Heart left ventricle (tissue), 16 donors: ENCODE measurements around the gene LPIN2. TPM values are rescaled to one million over a fixed set of nuclear protein-coding genes. Genes with fewer than 3 reads are reported as not detected.

Experiments
- ATAC-seq, 4 donors: fragments of 200-7000 bp; cut with Tn5 transposase; one replicate each; pipeline ENCODE4 v1.9.1; 2020 to 2022; ENCODE audit warnings: moderate library complexity in 4 of 4, mild to moderate bottlenecking in 3 of 4, moderate number of reproducible peaks in 1 of 4
- DNase-seq, 5 donors: peaks; one replicate each; pipeline ENCODE4 v3.0.0-alpha.2; 2020
- H3K27ac ChIP-seq, 12 donors: fragments of 200-600 bp; sonication (generic) in 4 of 12; one replicate each; pipeline versions ENCODE4 v1.5.0 to v1.8.0; 2016 to 2022; ENCODE audit warnings: mild to moderate bottlenecking in 2 of 12
- H3K27me3 ChIP-seq, 9 donors: fragments of 200-600 bp; sonication (generic) in 2 of 9; one replicate each; pipeline versions ENCODE4 v1.5.1 to v1.8.0; 2016 to 2022; ENCODE audit warnings: mild to moderate bottlenecking in 3 of 9
- H3K36me3 ChIP-seq, 9 donors: fragments of 200-600 bp; sonication (generic) in 2 of 9; one replicate each; pipeline versions ENCODE4 v1.5.0 to v1.8.0; 2018 to 2022; ENCODE audit warnings: mild to moderate bottlenecking in 2 of 9
- H3K4me1 ChIP-seq, 12 donors: fragments of 200-600 bp; sonication (generic) in 4 of 12; one replicate each; pipeline versions ENCODE4 v1.5.0 to v1.8.0; 2016 to 2022; ENCODE audit warnings: mild to moderate bottlenecking in 3 of 12
- H3K4me3 ChIP-seq, 12 donors: fragments of 200-600 bp; sonication (generic) in 4 of 12; one replicate each; pipeline versions ENCODE4 v1.5.0 to v1.8.0; 2017 to 2022; ENCODE audit warnings: mild to moderate bottlenecking in 9 of 12, moderate library complexity in 4 of 12
- H3K9me3 ChIP-seq, 12 donors: fragments of 200-600 bp; sonication (generic) in 4 of 12; one replicate each; pipeline versions ENCODE4 v1.5.0 to v1.8.0; 2016 to 2022; ENCODE audit warnings: mild to moderate bottlenecking in 1 of 12
- CTCF ChIP-seq, 12 donors: fragments of 200-600 bp; sonication (generic) in 4 of 12; IDR thresholded peaks; one replicate each; pipeline versions ENCODE4 v1.5.0 to v1.8.0; 2018 to 2022; ENCODE audit warnings: antibody characterized with exemption in 12 of 12, mild to moderate bottlenecking in 5 of 12
- POLR2A ChIP-seq, 2 donors: fragments of 450-650 bp; IDR thresholded peaks; one replicate each; pipeline ENCODE4 v1.6.1; 2017; ENCODE audit warnings: antibody characterized with exemption in 2 of 2, mild to moderate bottlenecking in 2 of 2, moderate library complexity in 2 of 2
- WGBS, 4 donors: extraction: QIAGEN DNeasy Blood & Tissue Kit in 2 of 4; methylation state at CpG; one replicate each; pipeline versions ENCODE4 v1.1.5 to v1.1.7; 2013 to 2018; 5-methylcytosine and 5-hydroxymethylcytosine counted together
- intact Hi-C, 10 donors: fragments of 100-400 bp; cut with DNase I; formaldehyde crosslinking; loops; one replicate each; pipeline versions ENCODE4 v1.11.1 to v1.14.2; 2022
- polyA plus RNA-seq, 2 donors: library from polyadenylated mRNA; stranded (reverse); fragments of 200-250 nt; gene quantifications; one replicate each; pipeline ENCODE4 v1.2.3, GENCODE V29; 2013
- total RNA-seq, 9 donors: library from RNA; depleted of rRNA in 2 of 9; stranded (reverse); fragments of >200 nt in 2 of 9; fragmentation: NEBNext Ultra II Directional in 3 of 9; extraction: Animal tissue kit (Norgen Biotek cat#: 25700) in 3 of 9; gene quantifications; one replicate each; pipeline versions ENCODE4 v1.1.0 to v1.2.4, GENCODE V29; 2016 to 2023
- donor health status: ischemic (EF 13 %, LVEDD 7.1; RV severe dilation, severe dysfunction).
- donor health status: healthy with polysubstance abuse.
- donor health status: DM: no; HTN: yes; CAD: no.
- donor health status: DM: no; HTN: no; CAD: no.
- donor health status: ischemic (EF 25% LVEDD 6.9; RV normal size, moderate dysfunction).
- donor health status: ischemic (EF 25% LVEDD 5.7; RV mildly dilated, moderate dysfunction).
- donor health status: healthy.
- donor health status: DM: yes; HTN: yes; CAD: no.
- donor health status: ischemic (EF 35%, LVEDD 5.7; RV mildly dilated, moderate dysfunction).
- donor health status: nonischemic (EF 11% LVEDD 7.7; RV severe dilation, severe dysfunction).
- donor health status: DM: yes; HTN: yes; CAD: no.
- donor health status: PGD.
- donor health status: ischemic (EF 29% LVEDD 5.4; RV normal size, mild dysfunction).
- donor health status: nonischemic (EF 23%, LVEDD 6.1; RV moderate dilation, normal function).

LPIN2 gene
- total and polyA plus RNA-seq, 11 donors, result 1.9 to 21.6 (median 10.9) TPM

GRCh38 chr18:3042379-3042778, 29.4 kb upstream of the LPIN2 start:
- no peak for DNase-seq
- WGBS, 4 donors, result 90 to 97% (median 93%) methylated on average over 2 of the region's 2 CpGs
- no peaks in the 10 kb centered on the region for H3K36me3 ChIP-seq
- no peak overlapping the region for H3K27ac ChIP-seq
- H3K4me3 ChIP-seq, result no peak overlapping the region
- intact Hi-C loops, result no loop called here
- ATAC-seq, result no peak
- TF ChIP-seq CTCF (IDR thresholded peaks at IDR 0.05), result no peak
- TF ChIP-seq POLR2A (IDR thresholded peaks at IDR 0.05), result no peak
- H3K27me3 ChIP-seq, result no peaks in the 10 kb centered on the region
- H3K9me3 ChIP-seq, result no peaks in the 10 kb centered on the region
- peaks cover 0 to 18% (median 0%) of the 10 kb centered on the region in 12 donors for H3K4me1 ChIP-seq

- WGBS, 4 donors, result 84 to 87% (median 85%) methylated on average over 5 of the region's 5 CpGs
- Histone ChIP-seq H3K27ac (no peak overlapping the region), H3K4me3 (no peak overlapping the region), H3K4me1 (peaks cover 0 to 23% (median 0%) of the 10 kb centered on the region in 12 donors), H3K27me3 (no peaks in the 10 kb centered on the region), H3K9me3 (no peaks in the 10 kb centered on the region), H3K36me3 (no peaks in the 10 kb centered on the region)
- ATAC-seq, result no peak
- TF ChIP-seq CTCF (IDR thresholded peaks at IDR 0.05) (no peak), POLR2A (IDR thresholded peaks at IDR 0.05) (no peak)
- intact Hi-C loops, result no loop called here
- DNase-seq, result no peak
Observed at GRCh38 chr18:3041843-3042242, 28.9 kb upstream of the LPIN2 start.

GRCh38 chr18:3040881-3041280, 27.9 kb upstream of the LPIN2 start:
- TF ChIP-seq POLR2A (IDR thresholded peaks at IDR 0.05), result no peak
- no peak for TF ChIP-seq CTCF (IDR thresholded peaks at IDR 0.05)
- WGBS, 4 donors, result 92 to 96% (median 94%) methylated on average over 8 of the region's 8 CpGs

DNA sequence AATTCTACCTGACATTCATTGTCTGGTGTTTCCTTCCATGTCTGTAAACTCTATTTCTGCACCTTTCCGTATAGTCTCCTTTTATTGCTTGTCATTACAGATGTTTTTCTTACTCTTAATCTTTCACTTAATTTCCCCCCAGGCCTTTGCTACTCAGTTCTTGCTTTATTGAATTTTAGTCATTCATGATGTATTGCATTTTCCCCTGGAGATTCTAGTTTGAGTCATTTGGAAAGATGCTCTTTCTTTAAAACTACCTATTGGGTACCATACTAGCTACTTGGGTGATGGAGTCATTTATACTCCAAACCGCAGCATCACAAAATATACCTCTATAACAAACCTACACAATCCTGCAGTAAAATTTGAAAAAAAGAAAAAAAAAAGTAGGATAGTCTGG, 27.2 kb upstream of the LPIN2 start:
- Histone ChIP-seq H3K9me3 (no peaks in the 10 kb centered on the region), H3K27me3 (no peaks in the 10 kb centered on the region), H3K4me3 (no peak overlapping the region), H3K27ac (no peak overlapping the region), H3K36me3 (no peaks in the 10 kb centered on the region), H3K4me1 (peaks cover 0 to 17% (median 0%) of the 10 kb centered on the region in 12 donors)
- TF ChIP-seq CTCF (IDR thresholded peaks at IDR 0.05) (no peak), POLR2A (IDR thresholded peaks at IDR 0.05) (no peak)
- intact Hi-C loops, result no loop called here
- DNase-seq, result no peak
- whole genome bisulfite sequencing, 4 donors, result 87 to 96% (median 94%) methylated on average over 2 of the region's 2 CpGs
- ATAC-seq, result no peak

More at GRCh38 chr18:3040881-3041280, 27.9 kb upstream of the LPIN2 start:
- DNase-seq (no peak), ATAC-seq (no peak)
- H3K36me3 ChIP-seq, result no peaks in the 10 kb centered on the region
- no peak overlapping the region for H3K4me3 ChIP-seq
- H3K27me3 ChIP-seq, result no peaks in the 10 kb centered on the region
- H3K27ac ChIP-seq, result no peak overlapping the region
- intact Hi-C loops, result no loop called here
- no peaks in the 10 kb centered on the region for H3K9me3 ChIP-seq
- H3K4me1 ChIP-seq, result peaks cover 0 to 23% (median 0%) of the 10 kb centered on the region in 12 donors
